ENCODE results near the gene PRELID3B. TPM values are rescaled to one million over a fixed set of nuclear protein-coding genes. Genes with fewer than 3 reads are reported as not detected.

The PRELID3B gene
- total RNA-seq, 1 experiment from 2014 or later, result 52.6 TPM

DNA sequence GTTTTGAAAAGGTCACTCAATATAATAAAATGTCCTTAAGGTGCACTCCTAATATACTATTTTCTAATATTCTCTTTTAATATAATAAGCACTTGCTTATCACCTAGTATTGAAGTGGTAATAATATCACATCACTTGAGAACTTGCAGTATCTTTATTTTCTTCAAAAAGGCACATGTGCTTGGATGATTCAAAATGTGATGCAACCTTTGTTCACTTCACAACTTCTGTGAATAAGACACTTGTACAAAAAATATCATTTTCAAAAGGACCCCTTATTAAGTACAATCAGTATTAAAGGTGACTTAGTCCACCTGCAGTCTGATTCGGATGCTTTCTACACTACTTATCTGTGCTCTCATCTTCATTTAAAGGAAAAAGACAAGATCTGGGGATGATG, 3.4 kb downstream of the PRELID3B start:
- no CpG with 5 or more reads among the region's 1 CpG for WGBS (ENCODE audit: extremely low coverage, insufficient read length, low lambda C conversion rate)
- Histone ChIP-seq H3K79me2 (ENCODE audit: insufficient read depth, low read length) (peaks cover 10% of the 10 kb centered on the region), H2BK5ac (ENCODE audit: insufficient read length, low read length) (no peak overlapping the region), H3T11ph (ENCODE audit: low read length) (no peak overlapping the region), H4K5ac (ENCODE audit: insufficient read length, low read depth, low read length) (no peak overlapping the region), H3K56ac (ENCODE audit: insufficient read length, low read depth, low read length) (no peak overlapping the region), H3K27me3 (ENCODE audit: insufficient read depth, low read length) (no peaks in the 10 kb centered on the region), H3K14ac (ENCODE audit: insufficient read depth, low read length) (no peak overlapping the region), H4K20me1 (ENCODE audit: control insufficient read depth, insufficient read depth, insufficient read length) (no peaks in the 10 kb centered on the region), H3K18ac (ENCODE audit: insufficient read length, low read depth, low read length) (no peak overlapping the region), H2BK15ac (ENCODE audit: low read depth, low read length) (no peak overlapping the region), H3K9ac (ENCODE audit: extremely low read depth, insufficient read length, low read length) (no peak overlapping the region), H3K4me1 (ENCODE audit: insufficient read depth, low read length) (no peaks in the 10 kb centered on the region), H2BK12ac (ENCODE audit: insufficient read length, low read depth, low read length) (no peak overlapping the region), H3K4me2 (ENCODE audit: insufficient read depth, insufficient read length, low read length) (no peak overlapping the region), H2BK20ac (ENCODE audit: low read depth, low read length, poor library complexity, severe bottlenecking) (no peak overlapping the region), H4K91ac (ENCODE audit: insufficient read length, low read depth, low read length) (no peak overlapping the region), H3K9me3 (ENCODE audit: control insufficient read depth, low read depth, low read length) (no peaks in the 10 kb centered on the region), H3K4ac (ENCODE audit: low read depth, low read length) (no peak overlapping the region), H3K23me2 (ENCODE audit: insufficient read length, low read depth, low read length, poor library complexity, severe bottlenecking) (peaks cover 9% of the 10 kb centered on the region), H3K27ac (ENCODE audit: insufficient read length, low read depth, low read length) (no peak overlapping the region), H2BK120ac (ENCODE audit: low read depth, low read length, poor library complexity, severe bottlenecking) (no peak overlapping the region), H3K23ac (ENCODE audit: insufficient read length, low read depth, low read length) (no peak overlapping the region), H2AK5ac (ENCODE audit: insufficient read length, low read length) (no peak overlapping the region), H4K8ac (replicated peaks; ENCODE audit: insufficient read length, low read depth, low read length) (no peak overlapping the region), H3K79me1 (ENCODE audit: insufficient read depth, low read depth, low read length, poor library complexity, severe bottlenecking) (no peaks in the 10 kb centered on the region), H2AFZ (ENCODE audit: low read length) (no peak overlapping the region)
- no peaks in the 10 kb centered on the region; a peak in 1 of 5 replicates for H3K9me3 Mint-ChIP-seq
- H3K4me1 Mint-ChIP-seq, result peaks cover 13 to 18% of the 10 kb centered on the region in 2 experiments
- DNase-seq, result no peak
- no peak for TF ChIP-seq CTCF (conservative IDR thresholded peaks at IDR 0.05)
- H3K27me3 Mint-ChIP-seq (ENCODE audit: low read depth), result no peaks in the 10 kb centered on the region
- H3K36me3 Mint-ChIP-seq (ENCODE audit: insufficient read depth in 1 of 3, low read depth in 3 of 3), result peaks cover 26 to 53% (median 52%) of the 10 kb centered on the region in 3 experiments; a peak in 6 of 7 replicates
- H3K27ac Mint-ChIP-seq, result no peak overlapping the region
- no peak overlapping the region for H3K4me3 Mint-ChIP-seq
